GM12878 (cell line): ENCODE measurements around the gene CTNNA1. TPM values are rescaled to one million over a fixed set of nuclear protein-coding genes. Genes with fewer than 3 reads are reported as not detected.

Source experiments
- ATAC-seq: fragments of 200-7000 bp; cut with Tn5 transposase; 3 replicates; pipeline ENCODE4 v1.9.1; 2020; ENCODE audit warnings: mild to moderate bottlenecking, moderate library complexity
- BruUV-seq: library from RNA; stranded (reverse); fragments of 400-500 nt; replicated peaks from 2 replicates; lab custom pipeline; 2021; lab: Mats Ljungman, UMichigan
- CTCF ChIA-PET: fragments of 300-600 bp; sonication (Branson Sonifier 250); formaldehyde crosslinking; extraction: SDS; loops from one replicate; lab custom pipeline; 2021; ENCODE audit warnings: inconsistent platforms; lab: Yijun Ruan, JAX
- POLR2A ChIA-PET: fragments of 350-600 bp; formaldehyde crosslinking; extraction: SDS; loops from one replicate; lab custom pipeline; 2021; ENCODE audit warnings: inconsistent platforms; lab: Charles Lee
- RAD21 ChIA-PET: fragments of 300-600 bp; sonication (Branson Sonifier 250); formaldehyde crosslinking; loops from one replicate; lab custom pipeline; 2023; ENCODE audit warnings: antibody characterized with exemption; ENCODE audit not compliant: unreplicated experiment; lab: Charles Lee
- SMC1A ChIA-PET: fragments of 300-600 bp; sonication (Branson Sonifier 250); formaldehyde crosslinking; loops from one replicate; lab custom pipeline; 2023; ENCODE audit not compliant: unreplicated experiment, uncharacterized antibody; lab: Charles Lee
- DNase-seq: peaks from one replicate; pipeline ENCODE4 v3.0.0-alpha.2; 2011; ENCODE audit warnings: low read depth, low spot score
- FAIRE-seq: peaks from 3 replicates; lab custom pipeline; 2011; peaks lifted over from hg19 to GRCh38; lab: Jason Lieb, UNC
- H2AFZ ChIP-seq: 2 replicates; pipeline ENCODE4 v1.6.0; 2011; ENCODE audit warnings: low read depth, low read length, control low read depth; ENCODE audit not compliant: control insufficient read depth
- H3K27ac ChIP-seq: 2 replicates; pipeline ENCODE4 v1.5.1; 2011; ENCODE audit warnings: control low read depth; ENCODE audit not compliant: control insufficient read depth, insufficient read depth
- H3K27me3 ChIP-seq, 2 experiments: replicated peaks in 1 of 2; 2 replicates each; pipeline versions ENCODE4 v1.6.0 to v1.6.1; 2011; ENCODE audit warnings: low read length in 1 of 2; ENCODE audit not compliant: control insufficient read depth in 2 of 2, insufficient read depth in 2 of 2
- H3K36me3 ChIP-seq, 2 experiments: 2 replicates each; pipeline ENCODE4 v1.5.1; 2011; ENCODE audit warnings: low read length in 1 of 2; ENCODE audit not compliant: control insufficient read depth in 2 of 2, insufficient read depth in 2 of 2
- H3K4me1 ChIP-seq: 2 replicates; pipeline ENCODE4 v1.6.1; 2011; ENCODE audit warnings: mild to moderate bottlenecking, low read length, moderate library complexity, mixed read lengths; ENCODE audit not compliant: control insufficient read depth, insufficient read depth
- H3K4me2 ChIP-seq: 2 replicates; pipeline ENCODE4 v1.6.0; 2011; ENCODE audit warnings: control low read depth; ENCODE audit not compliant: control insufficient read depth, insufficient read depth
- H3K4me3 ChIP-seq: fragments of 200-600 bp; sonication (generic); 2 replicates; pipeline ENCODE4 v1.5.1; 2016
- H3K79me2 ChIP-seq: 2 replicates; pipeline ENCODE4 v1.6.0; 2011; ENCODE audit warnings: low read length; ENCODE audit not compliant: control insufficient read depth, insufficient read depth
- H3K9ac ChIP-seq: 2 replicates; pipeline ENCODE4 v1.8.0; 2011; ENCODE audit warnings: low read length, control low read depth, mixed read lengths; ENCODE audit not compliant: control insufficient read depth, insufficient read depth
- H3K9me3 ChIP-seq: replicated peaks from 3 replicates; pipeline ENCODE4 v1.5.1; 2011; ENCODE audit warnings: mild to moderate bottlenecking, low read length; ENCODE audit not compliant: control insufficient read depth, insufficient read depth
- H4K20me1 ChIP-seq: 2 replicates; pipeline ENCODE4 v1.6.0; 2011; ENCODE audit not compliant: control insufficient read depth, insufficient read depth
- BCLAF1 ChIP-seq: fragments of 450-650 bp; IDR thresholded peaks from 2 replicates; pipeline ENCODE4 v1.6.1; 2017; ENCODE audit warnings: antibody characterized with exemption, mild to moderate bottlenecking, moderate library complexity
- EZH2 ChIP-seq: IDR thresholded peaks from 2 replicates; pipeline ENCODE4 v1.6.1; 2012; ENCODE audit warnings: low read depth, mild to moderate bottlenecking, control low read depth, inconsistent platforms, low read length, borderline replicate concordance; ENCODE audit not compliant: control insufficient read depth
- MEF2B ChIP-seq: fragments of 450-650 bp; IDR thresholded peaks from 2 replicates; pipeline ENCODE4 v1.6.1; 2018; ENCODE audit warnings: mild to moderate bottlenecking, moderate library complexity; ENCODE audit not compliant: partially characterized antibody, poor library complexity, severe bottlenecking
- WGBS: methylation state at CpG from one replicate; pipeline ENCODE4 v1.1.6; 2016; ENCODE audit warnings: low lambda C conversion rate; ENCODE audit not compliant: insufficient replicate concordance, insufficient coverage; ENCODE audit errors: missing lambda C conversion rate; 5-methylcytosine and 5-hydroxymethylcytosine counted together
- in situ Hi-C: fragments of 300-500 bp; cut with MboI; formaldehyde crosslinking; loops from 9 replicates; pipeline ENCODE4 v1.14.3; 2018; ENCODE audit warnings: mixed read lengths
- intact Hi-C: fragments of 100-400 bp; cut with micrococcal nuclease; formaldehyde crosslinking; loops from one replicate; pipeline ENCODE4 v1.14.2; 2022; ENCODE audit not compliant: unreplicated experiment
- polyA plus RNA-seq, 11 experiments: library from polyadenylated mRNA; depleted of rRNA in 4 of 11; unstranded in 6 of 11; stranded (reverse) in 5 of 11; fragments of >200 nt; fragmentation: Nextera tagmentation in 4 of 11; fragmentation: Illumina TruSeq in 1 of 11; extraction: Ambion mirVana in 4 of 11; extraction: Trizol in 1 of 11; gene quantifications; 1 replicate in 1 of 11; 2 replicates in 10 of 11; pipeline versions ENCODE4 v1.2.1 to v1.2.3, GENCODE V29; 2011 to 2016; ENCODE audit warnings: inconsistent platforms in 2 of 11, missing spikeins in 2 of 11, low read depth in 1 of 11
- total RNA-seq, 4 experiments: library from RNA; depleted of rRNA in 3 of 4; stranded (reverse); fragments of >200 nt in 3 of 4; fragmentation: Illumina TruSeq in 1 of 4; extraction: Trizol in 1 of 4; gene quantifications; 2 replicates each; pipeline versions ENCODE4 v1.2.1 to v1.2.3, GENCODE V29; 2013 to 2021

Gene CTNNA1
- total and polyA plus RNA-seq, 10 of the 15 experiments (the other 5 are each of a cell fraction or from before 2014, with no cell fraction given), result 32.6 to 104 (median 57.7) TPM

DNA sequence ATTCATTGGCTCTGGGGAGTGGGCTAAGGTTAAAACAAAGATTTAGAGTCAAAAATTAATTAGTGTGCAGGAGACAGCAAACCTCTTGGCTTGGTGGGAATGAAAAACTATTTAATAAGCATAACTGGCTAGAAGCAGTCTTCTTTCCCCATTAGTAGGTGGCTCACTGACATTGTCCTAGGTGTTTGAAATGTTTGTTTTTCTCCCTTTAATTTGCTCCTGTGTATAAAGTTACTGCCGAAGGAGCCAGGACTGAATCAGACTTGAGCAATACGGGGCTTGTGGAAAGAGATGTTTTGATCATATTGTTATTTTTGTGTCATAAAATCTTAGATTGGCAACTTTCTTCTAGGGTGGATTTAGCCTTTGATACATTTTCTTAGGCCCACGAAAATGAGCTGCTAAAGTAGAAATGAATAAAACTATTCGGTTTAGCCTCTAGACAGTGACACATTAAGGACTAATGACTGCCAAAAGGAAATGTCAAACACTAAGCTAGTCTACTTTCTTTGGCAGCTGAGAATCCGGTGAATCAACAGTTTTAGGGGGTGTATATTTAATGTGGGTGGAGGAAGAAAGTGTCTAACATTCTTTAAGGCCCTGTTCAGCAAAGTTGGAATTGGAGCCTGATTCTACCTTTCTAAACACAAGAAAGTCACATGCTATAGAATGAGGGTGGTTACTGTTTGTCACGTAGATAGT, 91.7 kb downstream of the CTNNA1 start:
- DNase-seq, result no peak
- Histone ChIP-seq H3K9me3 (no peaks in the 10 kb centered on the region), H3K36me3 (no peaks in the 10 kb centered on the region)
- TF ChIP-seq BCLAF1 (no peak), MEF2B (no peak), EZH2 (no peak)
- TF ChIP-seq, all 136 proteins: peak for 0
- Histone ChIP-seq H2AFZ (no peak overlapping the region), H3K27me3 (no peaks in the 10 kb centered on the region), H3K27ac (no peak overlapping the region), H3K9ac (no peak overlapping the region), H4K20me1 (no peaks in the 10 kb centered on the region), H3K4me1 (no peaks in the 10 kb centered on the region; the same call in 1 of the 2 replicates), H3K79me2 (no peaks in the 10 kb centered on the region), H3K4me2 (no peak overlapping the region), H3K4me3 (no peak overlapping the region)
- FAIRE-seq (no peak), ATAC-seq (no peak)
- RAD21 ChIA-PET, result no interaction called here
- POLR2A ChIA-PET, result no interaction called here
- CTCF ChIA-PET, result interaction anchor here (1.7 to 1.8 kb wide), 2 partner anchors 19 to 56 kb away, joined by 4 to 5 read pairs; no protein-coding TSS in a partner anchor
- SMC1A ChIA-PET, result interaction anchor here (1.0 to 1.8 kb wide), 3 partner anchors 9 to 30 kb away, joined by 3 to 9 read pairs (median 3); partner anchors contain the start of gene LRRTM2
- 81% methylated on average over 6 of the region's 6 CpGs for WGBS
- in situ Hi-C loops, result no loop called here
- BruUV-seq, result no TSS peak
- intact Hi-C loops, result no loop called here
